Measurements from ENCODE around the gene LRIG1. TPM values are rescaled to one million over a fixed set of nuclear protein-coding genes. Genes with fewer than 3 reads are reported as not detected.

Gene LRIG1
- total RNA-seq, 1 donor from 2014 or later: 178 TPM

- DNase-seq (ENCODE audit: low read depth, low spot score): no peak
- Mint-ChIP-seq H3K36me3 (ENCODE audit: low read depth) (peaks cover 14% of the 10 kb centered on the region), H3K4me3 (peak overlapping the region; percentile 71), H3K27ac (ENCODE audit: unreplicated experiment) (peak overlapping the region; percentile 87), H3K9me3 (no peaks in the 10 kb centered on the region), H3K27me3 (ENCODE audit: low read depth) (no peaks in the 10 kb centered on the region), H3K4me1 (peaks cover 83% of the 10 kb centered on the region)
- no peak for TF ChIP-seq CTCF (conservative IDR thresholded peaks at IDR 0.05)
Observed at GRCh38 chr3:66444146-66444644, 56.6 kb downstream of the LRIG1 start.

- Mint-ChIP-seq H3K27me3 (ENCODE audit: low read depth) (no peaks in the 10 kb centered on the region), H3K36me3 (ENCODE audit: low read depth) (peaks cover 15% of the 10 kb centered on the region), H3K4me3 (peak overlapping the region; percentile 71), H3K27ac (ENCODE audit: unreplicated experiment) (peak overlapping the region; percentile 87), H3K4me1 (peaks cover 81% of the 10 kb centered on the region), H3K9me3 (no peaks in the 10 kb centered on the region)
- TF ChIP-seq CTCF (conservative IDR thresholded peaks at IDR 0.05): no peak
- DNase-seq (ENCODE audit: low read depth, low spot score): no peak
Observed at GRCh38 chr3:66443118-66443803, 57.6 kb downstream of the LRIG1 start.

GRCh38 chr3:66442254-66443117 is 58.3 kb downstream of the LRIG1 start:
- H3K9me3 Mint-ChIP-seq: no peaks in the 10 kb centered on the region
- TF ChIP-seq CTCF (conservative IDR thresholded peaks at IDR 0.05): no peak
- H3K4me3 Mint-ChIP-seq: peak overlapping the region; percentile 71
- DNase-seq (ENCODE audit: low read depth, low spot score): no peak
- peak overlapping the region; percentile 85 for H3K27ac Mint-ChIP-seq (ENCODE audit: unreplicated experiment)
- H3K27me3 Mint-ChIP-seq (ENCODE audit: low read depth): no peaks in the 10 kb centered on the region
- peaks cover 16% of the 10 kb centered on the region for H3K36me3 Mint-ChIP-seq (ENCODE audit: low read depth)
- H3K4me1 Mint-ChIP-seq: peaks cover 77% of the 10 kb centered on the region

GRCh38 chr3:66441692-66442091 is 59.1 kb downstream of the LRIG1 start:
- Mint-ChIP-seq H3K9me3 (no peaks in the 10 kb centered on the region), H3K27me3 (ENCODE audit: low read depth) (no peaks in the 10 kb centered on the region), H3K27ac (ENCODE audit: unreplicated experiment) (peak overlapping the region; percentile 4), H3K36me3 (ENCODE audit: low read depth) (peaks cover 19% of the 10 kb centered on the region), H3K4me3 (peak overlapping the region; percentile 58), H3K4me1 (peaks cover 84% of the 10 kb centered on the region)
- no peak for TF ChIP-seq CTCF (conservative IDR thresholded peaks at IDR 0.05)
- DNase-seq (ENCODE audit: low read depth, low spot score): no peak

GRCh38 chr3:66441129-66441528 is 59.7 kb downstream of the LRIG1 start:
- Mint-ChIP-seq H3K36me3 (ENCODE audit: low read depth) (peaks cover 19% of the 10 kb centered on the region), H3K27me3 (ENCODE audit: low read depth) (no peaks in the 10 kb centered on the region), H3K27ac (ENCODE audit: unreplicated experiment) (peak overlapping the region; percentile 4), H3K9me3 (no peaks in the 10 kb centered on the region), H3K4me1 (peaks cover 88% of the 10 kb centered on the region), H3K4me3 (peak overlapping the region; percentile 17)
- no peak for TF ChIP-seq CTCF (conservative IDR thresholded peaks at IDR 0.05)
- DNase-seq (ENCODE audit: low read depth, low spot score): no peak
